HUDEP-2 (cell line): ENCODE results near the gene AKT1.

Experiments used
- DNase-seq, 76 experiments: peaks; one replicate each; lab custom pipeline; 2025; ENCODE audit not compliant: unreplicated experiment in 76 of 76; lab: John Stamatoyannopoulos, UW

AKT1 gene

GRCh38 chr14:104774453-104775072, 21.0 kb downstream of the AKT1 start:
- no peak for DNase-seq

GRCh38 chr14:104773505-104774452, 21.8 kb downstream of the AKT1 start:
- DNase-seq, result no peak

GRCh38 chr14:104772707-104773504, 22.6 kb downstream of the AKT1 start:
- no peak for DNase-seq

- DNase-seq, result no peak
Measured at GRCh38 chr14:104771918-104772706, 23.4 kb downstream of the AKT1 start.

- DNase-seq, result no peak
Measured at GRCh38 chr14:104771374-104771773, 24.2 kb downstream of the AKT1 start.

GRCh38 chr14:104770851-104771272, 24.7 kb downstream of the AKT1 start:
- DNase-seq, result peak in 3 of 76 experiments; percentile 5 to 12 (median 9)

- DNase-seq, result no peak
Measured at GRCh38 chr14:104770072-104770579, 25.4 kb downstream of the AKT1 start.

GRCh38 chr14:104769324-104770071, 26.1 kb downstream of the AKT1 start:
- no peak for DNase-seq

- DNase-seq, result peak in 72 of 76 experiments; percentile 5 to 90 (median 71)
Measured at GRCh38 chr14:104768437-104769323, 26.9 kb downstream of the AKT1 start.

GRCh38 chr14:104767634-104767918, 28.0 kb downstream of the AKT1 start:
- no peak for DNase-seq

GRCh38 chr14:104766863-104767633, 28.5 kb downstream of the AKT1 start:
- no peak for DNase-seq

- no peak for DNase-seq
Measured at GRCh38 chr14:104766256-104766862, 29.2 kb downstream of the AKT1 start.

- DNase-seq, result no peak
Measured at GRCh38 chr14:104765517-104765916, 30.0 kb downstream of the AKT1 start.

- no peak for DNase-seq
Measured at GRCh38 chr14:104758981-104759969, 36.3 kb downstream of the AKT1 start.

GRCh38 chr14:104757681-104758392, 37.7 kb downstream of the AKT1 start:
- DNase-seq, result no peak

- no peak for DNase-seq
Measured at GRCh38 chr14:104757238-104757585, 38.3 kb downstream of the AKT1 start.
